Measurements from ENCODE around the gene PRKAR1B. TPM values are rescaled to one million over a fixed set of nuclear protein-coding genes. Genes with fewer than 3 reads are reported as not detected.

The PRKAR1B gene
- total RNA-seq, 1 experiment from 2014 or later, result 62.0 TPM

DNA sequence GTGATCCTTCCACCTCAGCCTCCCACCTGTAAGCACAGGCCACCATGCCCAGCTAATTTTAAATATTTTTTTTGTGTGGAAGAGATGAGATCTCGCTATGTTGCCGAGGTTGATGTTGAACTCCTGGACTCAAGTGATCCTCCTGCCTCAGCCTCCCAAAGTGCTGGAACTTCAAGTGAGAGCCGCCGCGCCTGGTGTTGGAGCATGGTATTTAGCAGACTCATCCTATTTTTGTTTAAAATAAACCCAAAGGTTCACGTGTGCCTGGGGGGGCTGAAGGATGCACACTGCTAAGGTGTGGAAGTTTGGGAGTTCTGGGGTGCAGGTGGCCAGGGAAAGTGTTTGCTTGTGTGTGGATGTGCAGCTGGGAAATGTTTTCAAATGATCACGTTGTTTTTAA, 225.6 kb downstream of the PRKAR1B start:
- ATAC-seq (no peak), DNase-seq (ENCODE audit: low read depth, low spot score) (no peak)
- CTCF ChIA-PET, result no interaction called here
- Histone ChIP-seq H3K27ac (ENCODE audit: low read length) (no peak overlapping the region), H3K4me3 (ENCODE audit: low read depth in 2 of 2, low read length in 2 of 2) (no peak overlapping the region), H3K27me3 (ENCODE audit: control insufficient read depth, insufficient read depth, low read length) (no peaks in the 10 kb centered on the region), H3K4me1 (ENCODE audit: control insufficient read depth, insufficient read depth, low read length) (no peaks in the 10 kb centered on the region; the same call in 1 of the 2 replicates), H3K36me3 (ENCODE audit: control insufficient read depth, insufficient read depth, low read length) (no peaks in the 10 kb centered on the region), H3K9me3 (ENCODE audit: control insufficient read depth, insufficient read depth, low read depth, low read length) (no peaks in the 10 kb centered on the region)
- no TSS peak for BruUV-seq (replicated peaks)
- TF ChIP-seq SIN3A (IDR thresholded peaks at IDR 0.05; ENCODE audit: borderline replicate concordance, insufficient read depth, low read depth, low read length) (no peak), POLR2AphosphoS5 (IDR thresholded peaks at IDR 0.05; ENCODE audit: low read depth, low read length) (no peak), TCF7L2 (IDR thresholded peaks at IDR 0.05; ENCODE audit: low read depth, low read length) (no peak), CTCF (IDR thresholded peaks at IDR 0.05) (no peak)
- TF ChIP-seq, protein P1, sequence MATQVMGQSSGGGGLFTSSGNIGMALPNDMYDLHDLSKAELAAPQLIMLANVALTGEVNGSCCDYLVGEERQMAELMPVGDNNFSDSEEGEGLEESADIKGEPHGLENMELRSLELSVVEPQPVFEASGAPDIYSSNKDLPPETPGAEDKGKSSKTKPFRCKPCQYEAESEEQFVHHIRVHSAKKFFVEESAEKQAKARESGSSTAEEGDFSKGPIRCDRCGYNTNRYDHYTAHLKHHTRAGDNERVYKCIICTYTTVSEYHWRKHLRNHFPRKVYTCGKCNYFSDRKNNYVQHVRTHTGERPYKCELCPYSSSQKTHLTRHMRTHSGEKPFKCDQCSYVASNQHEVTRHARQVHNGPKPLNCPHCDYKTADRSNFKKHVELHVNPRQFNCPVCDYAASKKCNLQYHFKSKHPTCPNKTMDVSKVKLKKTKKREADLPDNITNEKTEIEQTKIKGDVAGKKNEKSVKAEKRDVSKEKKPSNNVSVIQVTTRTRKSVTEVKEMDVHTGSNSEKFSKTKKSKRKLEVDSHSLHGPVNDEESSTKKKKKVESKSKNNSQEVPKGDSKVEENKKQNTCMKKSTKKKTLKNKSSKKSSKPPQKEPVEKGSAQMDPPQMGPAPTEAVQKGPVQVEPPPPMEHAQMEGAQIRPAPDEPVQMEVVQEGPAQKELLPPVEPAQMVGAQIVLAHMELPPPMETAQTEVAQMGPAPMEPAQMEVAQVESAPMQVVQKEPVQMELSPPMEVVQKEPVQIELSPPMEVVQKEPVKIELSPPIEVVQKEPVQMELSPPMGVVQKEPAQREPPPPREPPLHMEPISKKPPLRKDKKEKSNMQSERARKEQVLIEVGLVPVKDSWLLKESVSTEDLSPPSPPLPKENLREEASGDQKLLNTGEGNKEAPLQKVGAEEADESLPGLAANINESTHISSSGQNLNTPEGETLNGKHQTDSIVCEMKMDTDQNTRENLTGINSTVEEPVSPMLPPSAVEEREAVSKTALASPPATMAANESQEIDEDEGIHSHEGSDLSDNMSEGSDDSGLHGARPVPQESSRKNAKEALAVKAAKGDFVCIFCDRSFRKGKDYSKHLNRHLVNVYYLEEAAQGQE (IDR thresholded peaks at IDR 0.05; ENCODE audit: insufficient read depth in 1 of 2, low read depth in 2 of 2, low read length in 1 of 2), result no peak
- in situ Hi-C loops (cut with HindIII; ENCODE audit: low pct_unique_long_range_greater_than_20kb, low sequenced_read_pairs), result no loop called here
- intact Hi-C loops (cut with micrococcal nuclease; ENCODE audit: unreplicated experiment), result no loop called here
- POLR2A ChIA-PET, result no interaction called here

DNA sequence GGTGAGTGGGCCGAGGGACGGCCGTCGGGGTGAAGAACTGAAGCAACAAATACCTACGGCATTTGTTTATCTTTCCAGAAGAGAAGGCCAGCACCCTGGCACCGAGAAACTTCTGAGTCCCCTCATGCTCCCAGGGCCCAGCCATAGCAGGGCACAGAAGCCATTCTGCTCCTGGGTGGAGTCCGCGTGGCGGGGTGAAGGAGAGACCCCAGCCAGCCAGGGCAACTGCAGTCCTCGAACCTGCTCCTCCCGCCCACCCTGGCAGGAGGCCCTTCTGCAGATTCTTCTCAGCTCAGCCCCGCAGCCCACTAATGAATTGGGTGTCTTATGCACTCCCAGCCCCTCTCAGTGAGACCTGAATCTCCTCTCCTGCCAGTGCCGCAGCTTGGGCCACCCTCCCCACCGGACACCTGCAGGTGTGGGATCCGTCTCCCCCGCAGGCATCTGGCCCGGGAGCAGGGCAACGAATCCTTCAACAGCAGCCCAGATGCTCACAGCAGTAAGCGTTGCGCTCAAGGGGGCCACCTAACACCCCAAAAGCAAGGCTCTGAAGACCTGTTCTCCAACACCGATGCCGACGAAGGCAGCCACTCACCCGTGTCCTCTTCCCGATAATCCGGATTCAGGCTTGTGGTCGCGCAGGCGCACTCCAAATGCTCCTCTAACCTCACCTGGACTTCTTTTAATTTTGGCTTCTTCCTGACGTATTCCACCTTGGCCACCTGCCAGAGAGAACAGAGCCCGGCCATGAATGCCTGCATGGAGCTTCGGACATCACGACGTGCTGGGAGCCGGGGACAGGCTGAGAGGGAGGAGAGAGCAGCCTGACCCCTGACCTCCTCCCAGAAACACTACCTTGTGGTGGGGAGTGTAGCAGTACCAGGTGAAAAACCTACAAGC, 226.3 kb downstream of the PRKAR1B start:
- CTCF ChIA-PET, result no interaction called here
- TF ChIP-seq CTCF (IDR thresholded peaks at IDR 0.05), result no peak
- TF ChIP-seq POLR2AphosphoS5 (IDR thresholded peaks at IDR 0.05; ENCODE audit: low read depth, low read length), result no peak
- TF ChIP-seq, protein P1 (IDR thresholded peaks at IDR 0.05; ENCODE audit: insufficient read depth in 1 of 2, low read depth in 2 of 2, low read length in 1 of 2), result no peak
- TF ChIP-seq TCF7L2 (IDR thresholded peaks at IDR 0.05; ENCODE audit: low read depth, low read length), result no peak
- TF ChIP-seq SIN3A (IDR thresholded peaks at IDR 0.05; ENCODE audit: borderline replicate concordance, insufficient read depth, low read depth, low read length), result no peak
- no peak overlapping the region for H3K4me3 ChIP-seq (ENCODE audit: low read depth in 2 of 2, low read length in 2 of 2)
- DNase-seq (ENCODE audit: low read depth, low spot score) (no peak), ATAC-seq (no peak)
- intact Hi-C loops (cut with micrococcal nuclease; ENCODE audit: unreplicated experiment) (no loop called here), in situ Hi-C loops (cut with HindIII; ENCODE audit: low pct_unique_long_range_greater_than_20kb, low sequenced_read_pairs) (no loop called here)
- no peak overlapping the region for H3K27ac ChIP-seq (ENCODE audit: low read length)
- no peaks in the 10 kb centered on the region for H3K36me3 ChIP-seq (ENCODE audit: control insufficient read depth, insufficient read depth, low read length)
- no peaks in the 10 kb centered on the region for H3K9me3 ChIP-seq (ENCODE audit: control insufficient read depth, insufficient read depth, low read depth, low read length)
- no peaks in the 10 kb centered on the region; the same call in 1 of the 2 replicates for H3K4me1 ChIP-seq (ENCODE audit: control insufficient read depth, insufficient read depth, low read length)
- POLR2A ChIA-PET, result no interaction called here
- no peaks in the 10 kb centered on the region for H3K27me3 ChIP-seq (ENCODE audit: control insufficient read depth, insufficient read depth, low read length)
- BruUV-seq (replicated peaks), result no TSS peak
